ENCODE results near the gene LATS1.
"Not testable (repeated sequence)": the region's sequence is repeated elsewhere in the genome, so short reads cannot be mapped to it uniquely, and the experiment has no call there.

- not testable (repeated sequence) for TF ChIP-seq CTCF (IDR thresholded peaks at IDR 0.05; ENCODE audit: insufficient read depth, low read depth, low read length); EZH2 (IDR thresholded peaks at IDR 0.05; ENCODE audit: insufficient read depth, low read length)
These were observed 27.4 kb upstream of the LATS1 start for GRCh38 chr6:149745252-149745651.
